CD4-positive, alpha-beta memory T cell (primary cell): ENCODE results near the gene ZNF710. TPM values are rescaled to one million over a fixed set of nuclear protein-coding genes. Genes with fewer than 3 reads are reported as not detected.

Experiments used
- CTCF ChIA-PET: fragments of 350-600 bp; sonication (Branson Sonifier 250); formaldehyde crosslinking; loops from one replicate; lab custom pipeline; 2021; ENCODE audit warnings: inconsistent platforms; ENCODE audit not compliant: partially characterized antibody; lab: Charles Lee
- POLR2A ChIA-PET: fragments of 350-600 bp; sonication (Branson Sonifier 250); formaldehyde crosslinking; loops from one replicate; lab custom pipeline; 2021; ENCODE audit not compliant: partially characterized antibody; lab: Charles Lee
- DNase-seq, 5 donors: peaks; one replicate each; pipeline versions ENCODE4 v3.0.0 to v3.0.0-alpha.2; 2020 to 2022; ENCODE audit warnings: mixed read lengths in 1 of 5
- H3K27ac ChIP-seq: one replicate; pipeline ENCODE4 v1.7.0; 2013; ENCODE audit warnings: low read depth, low read length
- H3K27me3 ChIP-seq: 2 replicates; pipeline ENCODE4 v1.7.0; 2013; ENCODE audit warnings: mild to moderate bottlenecking, low read length, moderate library complexity; ENCODE audit not compliant: insufficient read depth
- H3K36me3 ChIP-seq: 2 replicates; pipeline ENCODE4 v1.7.0; 2013; ENCODE audit warnings: mild to moderate bottlenecking, low read length, moderate library complexity; ENCODE audit not compliant: insufficient read depth
- H3K4me1 ChIP-seq: 2 replicates; pipeline ENCODE4 v1.7.0; 2013; ENCODE audit warnings: mild to moderate bottlenecking, low read length, moderate library complexity; ENCODE audit not compliant: insufficient read depth
- H3K4me3 ChIP-seq, 2 donors: one replicate each; pipeline ENCODE4 v1.7.0; 2013; ENCODE audit warnings: low read length in 2 of 2, mild to moderate bottlenecking in 1 of 2
- H3K9me3 ChIP-seq, 2 donors: one replicate each; pipeline ENCODE4 v1.7.0; 2013; ENCODE audit warnings: low read length in 2 of 2, control low read depth in 1 of 2; ENCODE audit not compliant: control insufficient read depth in 1 of 2
- H3K27ac Mint-ChIP-seq, 7 donors: one replicate each; pipeline ENCODE4 v1.8.0; 2020 to 2021; ENCODE audit warnings: mixed read lengths in 7 of 7, mild to moderate bottlenecking in 6 of 7, inconsistent platforms in 3 of 7, moderate library complexity in 3 of 7
- H3K27me3 Mint-ChIP-seq, 2 donors: one replicate each; pipeline ENCODE4 v1.8.0; 2020 to 2021; ENCODE audit warnings: mixed read lengths in 2 of 2
- H3K36me3 Mint-ChIP-seq, 2 donors: one replicate each; pipeline ENCODE4 v1.8.0; 2020 to 2021; ENCODE audit warnings: mixed read lengths in 2 of 2, inconsistent platforms in 1 of 2, mild to moderate bottlenecking in 1 of 2
- H3K4me1 Mint-ChIP-seq, 4 donors: one replicate each; pipeline ENCODE4 v1.8.0; 2020 to 2021; ENCODE audit warnings: mixed read lengths in 4 of 4, mild to moderate bottlenecking in 1 of 4
- H3K4me3 Mint-ChIP-seq, 8 donors: one replicate each; pipeline ENCODE4 v1.8.0; 2020 to 2021; ENCODE audit warnings: mixed read lengths in 8 of 8, mild to moderate bottlenecking in 7 of 8, moderate library complexity in 6 of 8, inconsistent platforms in 3 of 8
- H3K9me3 Mint-ChIP-seq, 8 donors: one replicate each; pipeline ENCODE4 v1.8.0; 2020 to 2021; ENCODE audit warnings: mixed read lengths in 8 of 8, mild to moderate bottlenecking in 5 of 8, inconsistent platforms in 3 of 8, moderate library complexity in 1 of 8
- intact Hi-C: fragments of 100-400 bp; cut with micrococcal nuclease; formaldehyde crosslinking; loops from one replicate; pipeline ENCODE4 v1.15.1; 2023
- polyA plus RNA-seq, 2 donors: library from polyadenylated mRNA; unstranded; fragments of 300-500 nt; fragmentation: Illumina TruSeq; gene quantifications; one replicate each; pipeline ENCODE4 v1.2.3, GENCODE V29; 2021
- total RNA-seq, 2 experiments: library from RNA; stranded (reverse); gene quantifications; one replicate each; pipeline ENCODE4 v1.2.3, GENCODE V29; 2021

Gene ZNF710
- total and polyA plus RNA-seq, 4 experiments from 2014 or later = 0.10 to 19.7 (median 10.9) TPM

DNA sequence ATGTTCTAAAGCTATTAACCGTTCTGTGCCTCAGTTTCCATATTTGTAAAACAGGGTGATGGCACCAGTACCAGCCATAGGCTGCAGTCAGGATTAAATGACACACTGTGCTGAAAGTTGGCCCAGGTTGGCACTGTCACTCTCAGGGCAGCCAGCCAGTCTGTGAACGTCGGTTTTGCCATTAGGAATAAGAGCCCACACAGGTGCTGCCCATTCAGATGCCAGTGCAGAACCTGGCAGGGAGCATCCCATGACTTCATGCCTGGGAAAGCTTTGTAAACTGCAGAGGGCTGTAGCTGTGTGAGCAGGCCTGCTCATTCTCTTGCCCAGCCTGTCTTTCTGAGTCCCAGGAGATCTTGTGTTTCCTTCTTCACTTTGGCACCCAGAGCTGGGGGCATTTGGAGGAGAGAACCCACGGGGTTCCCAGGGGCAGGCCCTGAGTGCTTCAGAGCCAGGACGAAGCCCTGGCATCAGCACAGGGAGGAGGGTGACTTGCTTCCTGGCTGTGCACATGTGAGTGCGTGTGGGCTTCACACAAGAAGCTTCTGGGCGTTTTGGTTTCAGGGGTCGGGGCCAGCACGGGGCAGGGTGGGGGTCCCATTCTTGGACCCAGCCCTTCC, 46.9 kb downstream of the ZNF710 start:
- H3K36me3 Mint-ChIP-seq = peaks cover 0 to 3% of the 10 kb centered on the region in 2 donors
- no peak overlapping the region for H3K4me3 ChIP-seq
- H3K9me3 Mint-ChIP-seq = peaks cover 0 to 3% (median 0%) of the 10 kb centered on the region in 8 donors
- CTCF ChIA-PET = interaction anchor here (1.7 to 2.4 kb wide), 2 partner anchors 11 to 23 kb away, joined by 4 to 9 read pairs; no protein-coding TSS in a partner anchor
- peaks cover 5 to 31% (median 14%) of the 10 kb centered on the region in 4 donors for H3K4me1 Mint-ChIP-seq
- DNase-seq = no peak
- no peaks in the 10 kb centered on the region for H3K27me3 ChIP-seq
- H3K27me3 Mint-ChIP-seq = no peaks in the 10 kb centered on the region
- H3K36me3 ChIP-seq = no peaks in the 10 kb centered on the region
- POLR2A ChIA-PET = no interaction called here
- no peak overlapping the region for H3K4me3 Mint-ChIP-seq
- H3K27ac Mint-ChIP-seq = no peak overlapping the region
- H3K9me3 ChIP-seq = no peaks in the 10 kb centered on the region
- intact Hi-C loops = no loop called here
- peaks cover 5% of the 10 kb centered on the region for H3K4me1 ChIP-seq
- H3K27ac ChIP-seq = no peak overlapping the region

DNA sequence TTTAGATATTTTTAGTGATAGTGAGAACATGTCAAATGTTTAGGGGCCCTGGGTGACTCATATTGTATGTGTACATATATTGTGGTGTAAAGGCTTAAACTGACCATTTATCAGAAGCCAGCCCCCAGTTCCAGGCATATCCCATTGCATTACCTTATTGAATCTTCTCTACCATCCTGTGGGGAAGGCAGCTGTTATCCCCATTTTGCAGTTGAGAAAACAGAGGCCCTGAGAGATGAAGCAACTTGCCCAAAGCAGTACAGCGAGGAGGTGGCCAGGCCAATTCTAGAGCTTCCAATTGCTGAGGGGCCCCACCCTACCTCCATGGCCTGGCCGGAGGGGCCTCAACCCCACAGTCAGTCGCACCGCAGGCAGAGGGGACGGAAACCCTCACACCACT, 47.9 kb downstream of the ZNF710 start:
- peaks cover 7 to 36% (median 15%) of the 10 kb centered on the region in 4 donors for H3K4me1 Mint-ChIP-seq

DNA sequence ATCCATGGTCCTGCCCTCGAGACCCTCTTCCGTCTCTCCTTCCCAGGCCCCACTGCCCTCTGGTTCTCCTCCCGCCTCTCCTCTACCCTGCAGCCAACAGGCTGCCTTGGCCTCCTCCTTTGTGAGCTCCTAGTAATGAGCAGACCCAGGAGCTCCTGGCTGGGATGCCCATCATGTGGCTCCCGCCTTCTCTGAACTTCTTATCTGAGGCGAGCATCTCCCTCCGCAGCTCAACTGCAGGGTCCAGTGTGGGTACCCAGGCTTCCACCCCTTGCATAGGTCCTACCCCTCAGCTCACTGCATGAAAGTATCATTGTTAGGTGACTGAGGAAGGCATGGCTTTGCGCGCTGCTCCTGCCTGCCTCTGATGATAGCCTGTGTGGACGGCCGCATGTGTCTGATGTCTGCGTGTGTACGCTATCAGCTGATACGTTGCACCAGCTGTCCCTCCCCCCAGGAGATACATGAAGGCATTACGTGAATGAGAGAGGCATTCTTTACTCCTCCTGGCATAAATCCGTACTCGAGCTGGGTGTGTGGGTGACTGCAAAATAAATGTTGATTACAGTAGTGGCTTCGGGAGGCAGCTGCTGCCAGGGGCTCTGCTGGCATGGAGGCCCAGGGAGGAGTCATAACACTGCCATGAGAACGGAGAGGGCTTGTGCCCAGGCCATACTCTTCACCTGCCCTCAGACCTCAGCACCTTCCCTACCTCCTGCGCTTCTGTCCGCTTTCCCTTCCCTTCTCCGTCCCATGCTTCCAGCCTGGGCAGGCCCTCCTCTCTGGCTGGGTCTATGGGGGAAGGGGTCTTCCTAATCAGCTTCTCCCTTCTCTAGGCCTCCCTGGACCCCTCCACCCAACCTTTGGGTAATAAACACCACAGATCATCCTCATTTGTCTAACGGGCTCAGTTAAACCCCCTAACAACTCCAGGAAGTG, 48.8 kb downstream of the ZNF710 start:
- Histone ChIP-seq H3K4me1 (peaks cover 5% of the 10 kb centered on the region), H3K27me3 (no peaks in the 10 kb centered on the region), H3K9me3 (no peaks in the 10 kb centered on the region), H3K36me3 (no peaks in the 10 kb centered on the region), H3K4me3 (no peak overlapping the region), H3K27ac (no peak overlapping the region)
- DNase-seq = no peak
- intact Hi-C loops = no loop called here
- no peaks in the 10 kb centered on the region for H3K27me3 Mint-ChIP-seq
- H3K27ac Mint-ChIP-seq = peak overlapping the region in 6 of 7 donors; percentile 27 to 83 (median 52)
- peaks cover 0 to 3% (median 0%) of the 10 kb centered on the region in 8 donors for H3K9me3 Mint-ChIP-seq
- H3K4me3 Mint-ChIP-seq = no peak overlapping the region
- H3K4me1 Mint-ChIP-seq = peaks cover 11 to 42% (median 19%) of the 10 kb centered on the region in 4 donors
- peaks cover 0 to 2% of the 10 kb centered on the region in 2 donors for H3K36me3 Mint-ChIP-seq
- ChIA-PET POLR2A (interaction anchor here (0.6 to 1.3 kb wide), 2 partner anchors 9 to 36 kb away, joined by 3 read pairs; no protein-coding TSS in a partner anchor), CTCF (interaction anchor here (1.0 to 1.2 kb wide), 2 partner anchors 15 to 21 kb away, joined by 3 to 4 read pairs; no protein-coding TSS in a partner anchor)

More for the DNA sequence above, 47.9 kb downstream of the ZNF710 start:
- peaks cover 5% of the 10 kb centered on the region for H3K4me1 ChIP-seq
- no peaks in the 10 kb centered on the region for H3K36me3 ChIP-seq
- ChIA-PET POLR2A (interaction anchor here (1.3 kb wide), 1 partner anchor 10 kb away, joined by 3 read pairs; no protein-coding TSS in a partner anchor), CTCF (interaction anchor here (1.0 to 2.4 kb wide), 3 partner anchors 14 to 22 kb away, joined by 3 to 9 read pairs (median 4); no protein-coding TSS in a partner anchor)
- no peak overlapping the region for H3K27ac ChIP-seq
- DNase-seq = peak in 1 of 5 donors; percentile 5
- Mint-ChIP-seq H3K36me3 (peaks cover 0 to 3% of the 10 kb centered on the region in 2 donors), H3K9me3 (peaks cover 0 to 3% (median 0%) of the 10 kb centered on the region in 8 donors), H3K27ac (peak overlapping the region in 2 of 7 donors; percentile 14 to 47), H3K27me3 (no peaks in the 10 kb centered on the region), H3K4me3 (no peak overlapping the region)
- no peaks in the 10 kb centered on the region for H3K27me3 ChIP-seq
- no peaks in the 10 kb centered on the region for H3K9me3 ChIP-seq
- H3K4me3 ChIP-seq = no peak overlapping the region
- intact Hi-C loops = no loop called here

DNA sequence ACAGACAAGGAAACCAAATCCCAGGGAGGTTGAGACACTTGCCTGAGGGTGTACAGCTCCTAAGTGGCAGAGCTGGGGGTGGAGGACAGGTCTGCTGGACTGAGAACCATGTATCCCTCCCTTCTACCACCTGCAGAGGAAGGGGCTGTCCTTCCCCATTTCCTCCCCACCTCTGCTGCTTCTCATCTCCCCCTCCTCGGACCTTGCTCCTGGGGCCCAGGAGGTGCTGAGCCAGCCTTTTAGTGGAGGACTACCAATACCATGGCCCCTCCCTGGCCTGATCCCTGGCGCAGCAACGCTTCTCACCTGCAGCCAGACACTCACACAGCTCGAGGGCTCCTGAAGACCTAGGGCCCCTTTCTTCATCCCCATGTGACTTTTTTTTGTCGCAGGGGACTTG, 50.8 kb downstream of the ZNF710 start:
- no peaks in the 10 kb centered on the region for H3K27me3 ChIP-seq
- no peak for DNase-seq
- Mint-ChIP-seq H3K27ac (peak overlapping the region in 3 of 7 donors; percentile 4 to 30 (median 18)), H3K27me3 (no peaks in the 10 kb centered on the region), H3K9me3 (no peaks in the 10 kb centered on the region), H3K4me3 (no peak overlapping the region), H3K36me3 (no peaks in the 10 kb centered on the region), H3K4me1 (peaks cover 12 to 28% (median 17%) of the 10 kb centered on the region in 4 donors)
- H3K9me3 ChIP-seq = no peaks in the 10 kb centered on the region
- ChIA-PET CTCF (no interaction called here), POLR2A (no interaction called here)
- intact Hi-C loops = no loop called here
- no peak overlapping the region for H3K27ac ChIP-seq
- no peak overlapping the region for H3K4me3 ChIP-seq
- H3K36me3 ChIP-seq = no peaks in the 10 kb centered on the region
- peaks cover under 1% of the 10 kb centered on the region for H3K4me1 ChIP-seq

DNA sequence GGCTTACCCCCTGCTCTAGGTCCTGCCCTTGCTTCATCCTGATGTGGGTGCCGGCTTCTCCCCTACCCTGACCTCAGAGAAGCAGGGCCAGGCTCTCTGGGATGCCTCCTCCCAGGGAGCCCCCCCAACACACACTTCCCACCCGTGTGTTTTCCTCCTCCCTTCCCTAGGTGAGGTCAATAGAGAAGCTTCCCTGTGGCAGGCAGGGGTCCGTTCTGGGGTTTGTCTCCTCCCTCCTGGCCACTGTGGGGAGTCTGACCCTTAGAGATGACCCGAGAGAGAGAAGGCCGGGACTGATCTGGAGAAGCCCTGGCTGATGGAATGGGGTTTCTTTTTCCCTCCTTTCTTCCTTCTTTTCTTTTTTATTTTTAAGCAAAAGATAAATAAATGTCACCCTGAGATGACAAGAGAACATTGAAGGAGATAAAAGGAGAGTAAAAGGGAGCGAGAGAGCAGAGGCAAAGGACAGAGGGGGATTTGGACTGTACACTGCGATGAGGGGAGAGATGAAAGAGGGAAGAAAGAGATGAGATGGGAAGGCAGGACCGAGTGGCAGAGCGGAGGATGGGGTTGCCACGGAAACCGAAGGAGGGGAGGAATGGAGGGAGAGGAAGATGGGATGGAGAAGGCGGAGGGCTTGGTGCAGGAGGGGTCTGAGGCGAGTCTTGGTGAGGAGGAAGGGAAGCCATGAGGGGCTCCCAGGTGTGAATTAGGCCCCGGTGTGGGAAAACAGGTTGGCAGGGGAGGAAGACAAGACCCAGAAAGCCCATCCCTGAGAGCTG, 52.8 kb downstream of the ZNF710 start:
- Histone ChIP-seq H3K4me3 (no peak overlapping the region), H3K27ac (no peak overlapping the region), H3K27me3 (no peaks in the 10 kb centered on the region), H3K9me3 (no peaks in the 10 kb centered on the region), H3K36me3 (no peaks in the 10 kb centered on the region), H3K4me1 (peaks cover 6% of the 10 kb centered on the region)
- no peaks in the 10 kb centered on the region for H3K9me3 Mint-ChIP-seq
- H3K36me3 Mint-ChIP-seq = no peaks in the 10 kb centered on the region
- intact Hi-C loops = no loop called here
- POLR2A ChIA-PET = interaction anchor here (1.2 kb wide), 1 partner anchor 160 kb away, joined by 4 read pairs; no protein-coding TSS in a partner anchor
- H3K4me1 Mint-ChIP-seq = peaks cover 18 to 36% (median 25%) of the 10 kb centered on the region in 4 donors
- no peak for DNase-seq
- CTCF ChIA-PET = no interaction called here
- no peaks in the 10 kb centered on the region for H3K27me3 Mint-ChIP-seq
- peak overlapping the region in 3 of 7 donors; percentile 41 to 64 (median 47) for H3K27ac Mint-ChIP-seq
- H3K4me3 Mint-ChIP-seq = no peak overlapping the region

DNA sequence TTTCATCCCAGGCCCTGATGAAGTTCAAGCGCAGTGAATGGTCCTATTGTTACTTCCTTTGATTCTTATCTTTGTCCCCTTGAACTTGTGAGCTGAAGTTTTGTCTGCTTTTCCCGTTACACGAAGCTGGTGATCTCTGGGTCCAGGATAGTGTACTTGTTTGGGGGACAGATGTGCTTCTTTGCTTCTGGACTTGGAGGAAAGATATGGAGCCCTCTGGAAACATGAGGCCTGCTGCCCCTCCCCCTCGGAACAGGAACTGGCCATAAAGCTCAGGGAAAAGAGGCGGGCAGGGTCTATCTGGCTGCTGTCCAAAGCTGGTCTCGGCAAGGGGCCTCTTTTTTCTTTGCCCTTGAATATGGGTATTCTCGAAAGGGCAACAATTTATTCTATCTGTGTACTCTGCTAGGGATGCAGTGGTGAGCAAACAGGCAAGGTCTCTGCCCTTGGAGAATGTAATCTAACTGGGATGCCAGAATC, 53.5 kb downstream of the ZNF710 start:
- Histone ChIP-seq H3K27me3 (no peaks in the 10 kb centered on the region), H3K27ac (no peak overlapping the region), H3K36me3 (no peaks in the 10 kb centered on the region), H3K9me3 (no peaks in the 10 kb centered on the region), H3K4me3 (no peak overlapping the region), H3K4me1 (peaks cover 14% of the 10 kb centered on the region)
- H3K27me3 Mint-ChIP-seq = no peaks in the 10 kb centered on the region
- DNase-seq = no peak
- POLR2A ChIA-PET = interaction anchor here (1.2 kb wide), 1 partner anchor 160 kb away, joined by 4 read pairs; no protein-coding TSS in a partner anchor
- intact Hi-C loops = no loop called here
- no peaks in the 10 kb centered on the region for H3K36me3 Mint-ChIP-seq
- CTCF ChIA-PET = interaction anchor here (1.1 kb wide), 1 partner anchor 32 kb away, joined by 3 read pairs; no protein-coding TSS in a partner anchor
- H3K4me1 Mint-ChIP-seq = peaks cover 24 to 41% (median 32%) of the 10 kb centered on the region in 4 donors
- no peak overlapping the region for H3K4me3 Mint-ChIP-seq
- H3K27ac Mint-ChIP-seq = peak overlapping the region in 6 of 7 donors; percentile 15 to 88 (median 74)
- H3K9me3 Mint-ChIP-seq = no peaks in the 10 kb centered on the region
